Stimulated activated CD4-positive, alpha-beta T cell treated with anti-CD3 and anti-CD28 coated beads, Interleukin-2, amount 100 ng/mL, for 24 hours (primary cell): ENCODE measurements around the gene PAIP2.
"Not testable (repeated sequence)": the region's sequence is repeated elsewhere in the genome, so short reads cannot be mapped to it uniquely, and the experiment has no call there.

Experiments used
- DNase-seq, 2 donors: peaks; one replicate each; pipeline ENCODE4 v3.0.0-alpha.2; 2020

PAIP2 gene

GRCh38 chr5:139341689-139342422 lies at the start of gene PAIP2:
Gene PAIP2, plus strand, starts transcription at chr5:139341854. Its CDS starts 21,931 bp downstream, at chr5:139363785.
- peak; percentile 97 to 98 for DNase-seq

GRCh38 chr5:139293202-139293506 lies 48.5 kb upstream of the PAIP2 start:
- DNase-seq: no peak

- DNase-seq: peak; percentile 94 to 95
Observed at GRCh38 chr5:139293507-139294373, 47.9 kb upstream of the PAIP2 start, which contains the start of gene MATR3. Gene MATR3, plus strand, starts transcription at chr5:139293740. Its CDS starts 13,676 bp downstream, at chr5:139307416.

GRCh38 chr5:139294374-139295165 lies 47.1 kb upstream of the PAIP2 start:
- DNase-seq: peak; percentile 63 to 71

GRCh38 chr5:139295346-139296057 lies 46.2 kb upstream of the PAIP2 start:
- no peak for DNase-seq

GRCh38 chr5:139296198-139296597 lies 45.5 kb upstream of the PAIP2 start:
- DNase-seq: no peak

- DNase-seq: no peak
Observed at GRCh38 chr5:139296862-139297326, 44.8 kb upstream of the PAIP2 start.

- DNase-seq: no peak
Observed at GRCh38 chr5:139297439-139298133, 44.1 kb upstream of the PAIP2 start.

- DNase-seq: no peak
Observed at GRCh38 chr5:139298242-139298641, 43.4 kb upstream of the PAIP2 start.

- no peak for DNase-seq
Observed at GRCh38 chr5:139299486-139299885, 42.2 kb upstream of the PAIP2 start.

- DNase-seq: no peak
Observed at GRCh38 chr5:139301808-139302499, 39.7 kb upstream of the PAIP2 start.

GRCh38 chr5:139304391-139305324 lies 37.0 kb upstream of the PAIP2 start:
- no peak for DNase-seq

- DNase-seq: no peak
Observed at GRCh38 chr5:139306197-139306596, 35.5 kb upstream of the PAIP2 start.

GRCh38 chr5:139306628-139307379 lies 34.9 kb upstream of the PAIP2 start:
- no peak for DNase-seq

GRCh38 chr5:139308797-139309196 lies 32.9 kb upstream of the PAIP2 start:
- no peak for DNase-seq

GRCh38 chr5:139310715-139311186 lies 30.9 kb upstream of the PAIP2 start:
- not testable (repeated sequence) for DNase-seq

- DNase-seq: no peak
Observed at GRCh38 chr5:139312075-139312474, 29.6 kb upstream of the PAIP2 start.

- DNase-seq: no peak
Observed at GRCh38 chr5:139314276-139314675, 27.4 kb upstream of the PAIP2 start.

GRCh38 chr5:139315056-139315615 lies 26.5 kb upstream of the PAIP2 start:
- DNase-seq: no peak
